ENCODE measurements around the gene THUMPD3.

THUMPD3 gene

GRCh38 chr3:9345041-9345440 is 17.8 kb upstream of the THUMPD3 start:
- Mint-ChIP-seq H3K36me3 (no peaks in the 10 kb centered on the region), H3K4me1 (no peaks in the 10 kb centered on the region), H3K27me3 (no peaks in the 10 kb centered on the region), H3K27ac (no peak overlapping the region), H3K4me3 (no peak overlapping the region), H3K9me3 (no peaks in the 10 kb centered on the region)
- no peak for DNase-seq
- CTCF ChIA-PET = no interaction called here

DNA sequence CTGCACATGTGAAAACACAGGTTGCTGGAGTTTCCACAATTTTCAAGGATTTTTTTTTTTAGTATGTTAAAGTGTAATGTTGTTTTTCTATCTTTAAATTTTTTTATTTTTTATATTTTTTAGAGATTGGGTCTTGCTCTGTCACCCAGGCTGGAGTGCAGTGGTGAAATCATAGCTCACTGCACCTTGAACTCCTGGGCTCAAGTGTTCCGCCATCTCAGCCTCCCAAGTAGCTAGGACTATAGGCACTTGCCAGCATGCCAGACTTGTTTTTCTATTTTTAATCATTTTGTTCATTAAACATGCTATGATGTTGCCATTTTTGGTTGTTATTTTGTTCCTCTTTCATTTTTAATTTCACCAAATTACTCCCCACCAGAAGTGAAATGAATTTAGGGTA is 16.7 kb upstream of the THUMPD3 start:
- CTCF ChIA-PET = no interaction called here
- Mint-ChIP-seq H3K9me3 (no peaks in the 10 kb centered on the region), H3K36me3 (no peaks in the 10 kb centered on the region), H3K27me3 (no peaks in the 10 kb centered on the region), H3K27ac (no peak overlapping the region), H3K4me3 (no peak overlapping the region), H3K4me1 (no peaks in the 10 kb centered on the region)
- no peak for DNase-seq

- DNase-seq = no peak
- Mint-ChIP-seq H3K36me3 (no peaks in the 10 kb centered on the region), H3K4me1 (no peaks in the 10 kb centered on the region), H3K27me3 (no peaks in the 10 kb centered on the region), H3K4me3 (no peak overlapping the region), H3K9me3 (no peaks in the 10 kb centered on the region), H3K27ac (no peak overlapping the region)
- CTCF ChIA-PET = interaction anchor here (1.6 kb wide), 1 partner anchor 155 kb away, joined by 4 read pairs; no protein-coding TSS in a partner anchor
Observed at GRCh38 chr3:9347081-9347480, 15.8 kb upstream of the THUMPD3 start.

DNA sequence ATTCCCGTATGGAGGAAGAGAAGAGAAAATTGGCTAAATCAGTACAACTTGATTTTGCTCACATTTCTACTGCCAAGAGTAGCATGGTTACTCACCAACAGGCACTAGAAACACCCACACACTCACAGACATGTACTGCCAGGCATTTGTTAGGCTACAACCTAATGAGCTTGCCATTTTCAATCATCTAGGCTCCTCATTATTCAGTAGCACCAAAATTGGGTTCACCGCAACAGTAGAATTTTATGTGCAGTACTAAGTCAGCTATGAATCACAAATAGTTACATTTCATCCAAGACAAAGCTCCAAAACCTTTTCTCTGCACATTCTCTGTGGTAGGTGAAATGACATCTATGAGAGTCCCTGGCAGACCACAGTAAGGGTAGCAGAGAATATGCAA is 15.0 kb upstream of the THUMPD3 start:
- DNase-seq = no peak

DNA sequence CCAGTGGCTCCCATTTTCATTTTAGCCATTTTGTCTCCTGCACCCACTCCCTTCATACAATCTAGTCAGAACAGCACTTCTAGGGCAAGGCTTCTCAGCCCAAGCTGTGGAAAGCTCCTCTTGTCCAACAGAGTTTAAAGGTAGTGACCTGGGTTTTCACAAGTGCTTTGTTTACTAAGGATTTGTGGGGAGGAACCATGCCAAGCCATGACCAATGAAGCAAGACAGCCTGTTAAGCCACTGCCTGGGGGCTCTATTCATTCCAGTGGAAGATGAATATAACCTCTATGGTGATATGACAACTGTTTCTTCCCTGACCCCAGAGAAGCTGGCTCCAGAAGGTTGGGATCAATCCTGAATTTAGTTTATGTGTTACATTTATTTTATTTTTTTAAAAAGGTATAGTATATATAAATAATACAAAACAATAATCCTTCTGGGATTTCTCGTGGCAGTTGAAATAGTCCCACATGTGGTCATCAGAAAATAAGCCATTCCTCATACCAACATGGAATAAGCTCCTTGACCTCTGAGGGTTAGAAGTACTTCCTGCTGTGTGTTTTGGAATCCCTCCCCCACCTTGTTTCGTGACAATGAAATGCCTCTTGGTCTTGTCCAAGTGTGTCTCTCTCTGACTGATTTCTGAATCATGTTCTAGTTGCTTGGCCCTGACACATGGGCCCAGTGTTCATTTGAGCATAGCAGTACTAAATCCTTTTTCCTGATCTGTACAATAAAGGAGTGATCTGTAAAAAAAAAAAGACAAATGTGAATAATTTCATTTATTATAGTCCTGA is 13.3 kb upstream of the THUMPD3 start:
- H3K27ac Mint-ChIP-seq = no peak overlapping the region
- peaks cover 7% of the 10 kb centered on the region for H3K4me1 Mint-ChIP-seq
- no peak for DNase-seq
- no peaks in the 10 kb centered on the region for H3K9me3 Mint-ChIP-seq
- H3K27me3 Mint-ChIP-seq = no peaks in the 10 kb centered on the region
- CTCF ChIA-PET = no interaction called here
- H3K36me3 Mint-ChIP-seq = no peaks in the 10 kb centered on the region
- no peak overlapping the region for H3K4me3 Mint-ChIP-seq

More for the DNA sequence above, 15.0 kb upstream of the THUMPD3 start:
- Mint-ChIP-seq H3K4me1 (no peaks in the 10 kb centered on the region), H3K9me3 (no peaks in the 10 kb centered on the region), H3K27ac (no peak overlapping the region), H3K27me3 (no peaks in the 10 kb centered on the region), H3K4me3 (no peak overlapping the region), H3K36me3 (no peaks in the 10 kb centered on the region)
- CTCF ChIA-PET = interaction anchor here (1.6 kb wide), 1 partner anchor 154 kb away, joined by 4 read pairs; no protein-coding TSS in a partner anchor

GRCh38 chr3:9351709-9352126 is 11.1 kb upstream of the THUMPD3 start:
- H3K4me3 Mint-ChIP-seq = no peak overlapping the region
- CTCF ChIA-PET = interaction anchor here (0.6 to 3.8 kb wide), 6 partner anchors 11 to 376 kb away, joined by 3 to 38 read pairs (median 4); partner anchors contain the start of gene THUMPD3
- no peak overlapping the region for H3K27ac Mint-ChIP-seq
- DNase-seq = no peak
- H3K9me3 Mint-ChIP-seq = no peaks in the 10 kb centered on the region
- no peaks in the 10 kb centered on the region for H3K27me3 Mint-ChIP-seq
- H3K4me1 Mint-ChIP-seq = peaks cover 15% of the 10 kb centered on the region
- no peaks in the 10 kb centered on the region for H3K36me3 Mint-ChIP-seq

DNA sequence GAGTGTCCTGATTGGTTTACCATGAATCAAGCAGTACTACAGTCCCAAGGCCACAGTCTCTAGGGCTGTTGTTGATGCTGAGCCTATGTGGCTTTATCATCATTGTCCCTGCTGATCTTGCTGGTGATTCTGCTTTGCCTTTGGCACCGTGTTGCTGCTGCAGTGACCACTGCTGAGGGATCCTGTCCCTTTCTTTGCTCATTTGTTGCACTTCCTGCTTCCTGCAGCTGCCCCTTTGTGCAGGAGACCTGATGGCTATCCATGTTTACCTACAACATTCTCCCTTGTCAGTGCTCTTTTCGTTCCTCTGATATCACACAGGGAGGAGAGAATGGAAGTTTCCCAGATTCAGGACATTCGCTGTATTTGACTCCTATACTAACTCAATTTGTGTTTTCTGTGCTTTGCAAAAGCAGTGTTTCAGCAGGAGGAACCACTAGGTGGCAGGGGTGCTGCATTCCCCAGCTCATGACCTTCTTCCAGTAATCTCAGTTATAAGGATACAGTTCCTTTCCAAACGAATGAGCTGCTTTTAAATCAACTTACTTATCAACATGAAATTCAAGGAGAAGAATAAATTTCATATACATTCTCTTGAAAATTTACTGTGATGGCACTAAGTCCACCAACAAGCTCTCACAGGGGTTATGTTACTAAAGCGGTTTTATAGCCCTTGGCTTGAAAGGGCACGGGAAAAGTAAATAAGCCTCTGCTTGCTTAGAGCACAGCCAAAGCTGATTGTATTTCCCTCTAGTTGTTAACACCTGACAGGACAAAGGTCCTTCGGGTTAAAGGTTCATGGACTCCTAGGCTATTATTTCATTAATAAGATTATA is 9.7 kb upstream of the THUMPD3 start:
- no peaks in the 10 kb centered on the region for H3K27me3 Mint-ChIP-seq
- DNase-seq = peak; percentile 74
- no peak overlapping the region for H3K4me3 Mint-ChIP-seq
- H3K4me1 Mint-ChIP-seq = peaks cover 15% of the 10 kb centered on the region
- H3K9me3 Mint-ChIP-seq = no peaks in the 10 kb centered on the region
- no peak overlapping the region for H3K27ac Mint-ChIP-seq
- no peaks in the 10 kb centered on the region for H3K36me3 Mint-ChIP-seq
- CTCF ChIA-PET = interaction anchor here (0.9 to 3.8 kb wide), 23 partner anchors 10 to 578 kb away, joined by 3 to 38 read pairs (median 4); partner anchors contain the start of gene THUMPD3

DNA sequence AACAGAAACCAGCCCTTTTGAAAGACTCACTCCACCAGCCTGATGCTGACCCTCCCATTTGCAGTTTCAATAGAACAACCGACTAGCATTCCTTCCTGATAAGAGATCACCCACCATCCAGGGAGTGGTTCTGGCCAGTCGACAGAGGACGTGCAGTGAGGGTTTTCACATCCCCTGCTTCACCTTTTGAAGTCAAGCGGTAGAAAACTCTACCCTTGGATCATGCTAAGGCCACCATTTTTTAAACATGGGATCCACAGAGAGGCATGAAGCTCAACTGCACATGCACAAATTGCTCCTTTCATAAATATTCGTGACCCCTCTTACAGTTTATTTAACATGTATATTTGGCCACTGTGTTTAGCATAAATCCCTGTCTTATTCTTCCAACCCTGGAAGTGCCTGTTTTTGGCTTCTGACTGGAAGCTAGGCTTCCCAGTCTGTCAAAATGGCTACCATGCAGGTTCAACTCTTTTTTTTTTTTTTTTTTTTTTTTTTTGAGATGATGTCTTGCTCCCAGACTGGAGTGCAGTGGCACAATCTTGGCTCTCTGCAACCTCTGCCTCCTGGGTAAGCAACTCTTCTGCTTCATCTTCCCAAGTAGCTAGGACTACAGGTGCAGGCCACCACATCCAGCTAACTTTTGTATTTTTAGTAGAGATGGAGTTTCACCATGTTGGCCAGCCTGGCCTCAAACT is 1.0 kb upstream of the THUMPD3 start:
- Mint-ChIP-seq H3K9me3 (no peaks in the 10 kb centered on the region), H3K4me1 (peaks cover 33% of the 10 kb centered on the region), H3K27ac (peak overlapping the region; percentile 25), H3K36me3 (peaks cover 25% of the 10 kb centered on the region), H3K27me3 (peaks cover 4% of the 10 kb centered on the region), H3K4me3 (no peak overlapping the region)
- DNase-seq = no peak
- CTCF ChIA-PET = interaction anchor here (1.2 to 3.9 kb wide), 3 partner anchors 9 to 90 kb away, joined by 3 to 38 read pairs (median 4); partner anchors contain the start of gene SETD5

GRCh38 chr3:9369508-9369907 is 6.7 kb downstream of the THUMPD3 start:
- CTCF ChIA-PET = no interaction called here

DNA sequence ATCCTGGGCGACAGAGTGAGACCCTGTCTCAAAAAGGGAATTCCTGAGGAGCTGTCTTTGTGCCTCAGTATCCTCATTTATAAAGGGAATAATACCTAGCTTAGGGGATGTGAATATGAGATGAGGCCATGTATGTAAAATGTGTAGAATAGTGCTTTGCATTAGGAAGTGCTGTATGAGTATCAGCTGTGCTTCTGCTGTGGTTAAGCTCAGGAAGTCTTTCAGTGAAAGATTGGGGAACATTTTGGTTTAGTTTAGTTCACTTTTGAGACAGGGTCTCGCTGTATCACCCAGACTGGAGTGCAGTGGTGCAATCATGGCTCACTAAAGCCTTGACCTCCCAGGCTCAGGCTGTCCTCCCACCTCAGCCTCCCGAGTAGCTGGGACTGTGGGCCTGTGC is 10.6 kb downstream of the THUMPD3 start:
- CTCF ChIA-PET = interaction anchor here (1.0 kb wide), 1 partner anchor 20 kb away, joined by 4 read pairs; no protein-coding TSS in a partner anchor
- Mint-ChIP-seq H3K36me3 (peaks cover 67% of the 10 kb centered on the region), H3K4me1 (peaks cover 26% of the 10 kb centered on the region), H3K27ac (peak overlapping the region; percentile 61), H3K4me3 (no peak overlapping the region), H3K9me3 (no peaks in the 10 kb centered on the region), H3K27me3 (no peaks in the 10 kb centered on the region)
- DNase-seq = no peak

More at GRCh38 chr3:9369508-9369907, 6.7 kb downstream of the THUMPD3 start:
- Mint-ChIP-seq H3K27me3 (no peaks in the 10 kb centered on the region), H3K4me3 (no peak overlapping the region), H3K4me1 (peaks cover 44% of the 10 kb centered on the region), H3K27ac (no peak overlapping the region), H3K36me3 (peaks cover 59% of the 10 kb centered on the region), H3K9me3 (no peaks in the 10 kb centered on the region)
- no peak for DNase-seq

DNA sequence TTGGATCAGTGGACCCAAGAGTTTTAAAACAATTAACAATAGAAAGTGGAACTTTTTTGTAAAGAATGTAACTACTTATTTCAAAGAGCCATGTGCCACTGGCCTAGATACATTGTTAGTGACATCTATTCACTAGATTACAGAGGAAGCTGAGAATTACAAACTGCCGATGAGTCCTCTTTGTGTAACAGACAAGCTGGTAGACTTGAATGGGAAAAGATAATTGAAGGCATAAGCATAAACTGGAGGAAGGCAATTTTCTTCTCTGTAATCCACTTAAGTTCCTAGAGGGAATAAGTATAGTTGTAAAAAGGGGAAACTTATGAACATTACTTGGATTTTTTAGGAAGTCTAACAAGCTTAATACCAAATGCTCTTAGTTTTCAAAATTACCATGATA is 15.1 kb downstream of the THUMPD3 start:
- DNase-seq = no peak
- no peaks in the 10 kb centered on the region for H3K9me3 Mint-ChIP-seq
- CTCF ChIA-PET = interaction anchor here (1.3 kb wide), 1 partner anchor 43 kb away, joined by 4 read pairs; no protein-coding TSS in a partner anchor
- H3K36me3 Mint-ChIP-seq = peaks cover 59% of the 10 kb centered on the region
- no peak overlapping the region for H3K4me3 Mint-ChIP-seq
- no peaks in the 10 kb centered on the region for H3K27me3 Mint-ChIP-seq
- H3K4me1 Mint-ChIP-seq = peaks cover 15% of the 10 kb centered on the region
- no peak overlapping the region for H3K27ac Mint-ChIP-seq

DNA sequence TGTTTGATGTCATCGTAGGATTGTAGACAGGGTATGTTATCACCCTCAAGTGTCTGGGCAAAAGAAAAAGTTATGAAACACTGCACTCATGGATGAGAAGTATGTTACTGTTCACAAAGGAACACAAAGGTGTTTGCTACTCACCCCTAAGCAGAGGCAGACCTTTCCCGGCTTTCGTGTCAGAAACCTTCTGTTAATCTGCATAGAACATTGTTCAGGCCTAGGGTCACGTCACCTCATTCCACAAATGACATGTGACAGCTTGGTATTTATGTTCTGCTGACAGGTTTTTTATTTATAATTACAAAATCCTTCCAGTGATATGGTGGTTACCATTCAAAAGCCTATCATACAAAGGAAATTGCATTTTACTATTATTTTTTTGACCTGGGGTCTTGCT is 16.5 kb downstream of the THUMPD3 start:
- Mint-ChIP-seq H3K27ac (no peak overlapping the region), H3K36me3 (peaks cover 61% of the 10 kb centered on the region), H3K27me3 (no peaks in the 10 kb centered on the region), H3K9me3 (no peaks in the 10 kb centered on the region), H3K4me1 (peaks cover 5% of the 10 kb centered on the region), H3K4me3 (no peak overlapping the region)
- CTCF ChIA-PET = no interaction called here
- no peak for DNase-seq

GRCh38 chr3:9380014-9380413 is 17.2 kb downstream of the THUMPD3 start:
- H3K4me1 Mint-ChIP-seq = peaks cover 2% of the 10 kb centered on the region
- no peak overlapping the region for H3K27ac Mint-ChIP-seq
- CTCF ChIA-PET = no interaction called here
- no peak overlapping the region for H3K4me3 Mint-ChIP-seq
- H3K9me3 Mint-ChIP-seq = no peaks in the 10 kb centered on the region
- DNase-seq = no peak
- H3K27me3 Mint-ChIP-seq = no peaks in the 10 kb centered on the region
- peaks cover 61% of the 10 kb centered on the region for H3K36me3 Mint-ChIP-seq
